Measurements from ENCODE around the gene IGF1R. TPM values are rescaled to one million over a fixed set of nuclear protein-coding genes. Genes with fewer than 3 reads are reported as not detected.

The IGF1R gene
- total RNA-seq, 1 experiment from 2014 or later, result 3.8 TPM

- ChIA-PET CTCF (no interaction called here), POLR2A (ENCODE audit: unreplicated experiment) (no interaction called here)
- BruUV-seq (replicated peaks), result no TSS peak
- Histone ChIP-seq H3K9me3 (ENCODE audit: low read length) (no peaks in the 10 kb centered on the region), H3F3A (ENCODE audit: low read length, unreplicated experiment) (no peaks in the 10 kb centered on the region), H2AFZ (ENCODE audit: low read length) (no peak overlapping the region), H3K4me1 (ENCODE audit: insufficient read depth, low read length) (0 out of 2 replicates have a peak, but pooled peaks cover 3% of the 10 kb centered on the region), H3K9me2 (replicated peaks; ENCODE audit: low read length) (no peaks in the 10 kb centered on the region), H3K4me3 (ENCODE audit: low read length) (no peak overlapping the region), H3K36me3 (ENCODE audit: low read depth, low read length) (no peaks in the 10 kb centered on the region), H3K9ac (ENCODE audit: low read length) (no peak overlapping the region), H3K27me3 (ENCODE audit: low read length) (no peaks in the 10 kb centered on the region), H4K20me1 (ENCODE audit: low read length) (no peaks in the 10 kb centered on the region), H3K4me2 (ENCODE audit: low read length) (no peak overlapping the region), H3K79me2 (ENCODE audit: low read length) (no peaks in the 10 kb centered on the region), H3K27ac (ENCODE audit: low read length) (no peak overlapping the region)
- DNase-seq (no peak), ATAC-seq (no peak; the same call in 1 of the 2 replicates)
- TF ChIP-seq EZH2phosphoT487 (IDR thresholded peaks at IDR 0.05; ENCODE audit: borderline replicate concordance, low read length), result no peak
- intact Hi-C loops (cut with micrococcal nuclease), result no loop called here
Measured at GRCh38 chr15:98842192-98842972, 194.0 kb downstream of the IGF1R start.

- H3K27me3 ChIP-seq (ENCODE audit: low read length), result no peaks in the 10 kb centered on the region
- no peak overlapping the region for H3K9ac ChIP-seq (ENCODE audit: low read length)
- H3K4me2 ChIP-seq (ENCODE audit: low read length), result no peak overlapping the region
- no peak overlapping the region for H3K4me3 ChIP-seq (ENCODE audit: low read length)
- no peak for TF ChIP-seq CTCF (conservative IDR thresholded peaks at IDR 0.05; ENCODE audit: low read depth, low read length)
- TF ChIP-seq EZH2phosphoT487 (IDR thresholded peaks at IDR 0.05; ENCODE audit: borderline replicate concordance, low read length), result no peak
- TF ChIP-seq EZH2 (IDR thresholded peaks at IDR 0.05; ENCODE audit: low read length, unreplicated experiment), result no peak
- ChIA-PET CTCF (no interaction called here), POLR2A (ENCODE audit: unreplicated experiment) (no interaction called here)
- H3K4me1 ChIP-seq (ENCODE audit: insufficient read depth, low read length), result 0 out of 2 replicates have a peak, but pooled peaks cover 3% of the 10 kb centered on the region
- no peaks in the 10 kb centered on the region for H4K20me1 ChIP-seq (ENCODE audit: low read length)
- no TSS peak for BruUV-seq (replicated peaks)
- DNase-seq (no peak), ATAC-seq (no peak)
- no peaks in the 10 kb centered on the region for H3K9me2 ChIP-seq (replicated peaks; ENCODE audit: low read length)
- H2AFZ ChIP-seq (ENCODE audit: low read length), result no peak overlapping the region
- no peaks in the 10 kb centered on the region for H3F3A ChIP-seq (ENCODE audit: low read length, unreplicated experiment)
- H3K36me3 ChIP-seq (ENCODE audit: low read depth, low read length), result no peaks in the 10 kb centered on the region
- no peak overlapping the region for H3K27ac ChIP-seq (ENCODE audit: low read length)
- H3K9me3 ChIP-seq (ENCODE audit: low read length), result no peaks in the 10 kb centered on the region
- no peaks in the 10 kb centered on the region for H3K79me2 ChIP-seq (ENCODE audit: low read length)
- intact Hi-C loops (cut with micrococcal nuclease), result no loop called here
Measured at GRCh38 chr15:98842973-98843285, 194.6 kb downstream of the IGF1R start.

- Histone ChIP-seq H2AFZ (ENCODE audit: low read length) (no peak overlapping the region), H3K36me3 (ENCODE audit: low read depth, low read length) (no peaks in the 10 kb centered on the region), H3K9ac (ENCODE audit: low read length) (no peak overlapping the region), H4K20me1 (ENCODE audit: low read length) (no peaks in the 10 kb centered on the region), H3K4me3 (ENCODE audit: low read length) (no peak overlapping the region), H3K9me2 (replicated peaks; ENCODE audit: low read length) (no peaks in the 10 kb centered on the region), H3K4me2 (ENCODE audit: low read length) (no peak overlapping the region), H3K9me3 (ENCODE audit: low read length) (no peaks in the 10 kb centered on the region), H3K4me1 (ENCODE audit: insufficient read depth, low read length) (0 out of 2 replicates have a peak, but pooled peaks cover 3% of the 10 kb centered on the region), H3K27me3 (ENCODE audit: low read length) (no peaks in the 10 kb centered on the region), H3F3A (ENCODE audit: low read length, unreplicated experiment) (no peaks in the 10 kb centered on the region), H3K79me2 (ENCODE audit: low read length) (no peaks in the 10 kb centered on the region), H3K27ac (ENCODE audit: low read length) (no peak overlapping the region)
- TF ChIP-seq EZH2phosphoT487 (IDR thresholded peaks at IDR 0.05; ENCODE audit: borderline replicate concordance, low read length) (no peak), CTCF (conservative IDR thresholded peaks at IDR 0.05; ENCODE audit: low read depth, low read length) (no peak), EZH2 (IDR thresholded peaks at IDR 0.05; ENCODE audit: low read length, unreplicated experiment) (no peak)
- no peak for ATAC-seq
- ChIA-PET POLR2A (ENCODE audit: unreplicated experiment) (no interaction called here), CTCF (interaction anchor here (0.6 kb wide), 1 partner anchor 168 kb away, joined by 13 read pairs; no protein-coding TSS in a partner anchor)
- no peak for DNase-seq
- BruUV-seq (replicated peaks), result no TSS peak
- intact Hi-C loops (cut with micrococcal nuclease), result no loop called here
Measured at GRCh38 chr15:98843844-98844243, 195.5 kb downstream of the IGF1R start.
